NCI-H460 (cell line): ENCODE results near the gene IBA57. TPM values are rescaled to one million over a fixed set of nuclear protein-coding genes. Genes with fewer than 3 reads are reported as not detected.

Source experiments
- DNase-seq: peaks from one replicate; pipeline ENCODE4 v3.0.0-alpha.2; 2016; ENCODE audit warnings: low read depth; ENCODE audit errors: extremely low read depth
- total RNA-seq: library from RNA; depleted of rRNA; stranded (reverse); fragments of >200 nt; shearing (Covaris generic); gene quantifications from 2 replicates; pipeline ENCODE4 v1.2.3, GENCODE V29; 2014

Gene IBA57
- total RNA-seq, 1 experiment from 2014 or later = 3.7 TPM

DNA sequence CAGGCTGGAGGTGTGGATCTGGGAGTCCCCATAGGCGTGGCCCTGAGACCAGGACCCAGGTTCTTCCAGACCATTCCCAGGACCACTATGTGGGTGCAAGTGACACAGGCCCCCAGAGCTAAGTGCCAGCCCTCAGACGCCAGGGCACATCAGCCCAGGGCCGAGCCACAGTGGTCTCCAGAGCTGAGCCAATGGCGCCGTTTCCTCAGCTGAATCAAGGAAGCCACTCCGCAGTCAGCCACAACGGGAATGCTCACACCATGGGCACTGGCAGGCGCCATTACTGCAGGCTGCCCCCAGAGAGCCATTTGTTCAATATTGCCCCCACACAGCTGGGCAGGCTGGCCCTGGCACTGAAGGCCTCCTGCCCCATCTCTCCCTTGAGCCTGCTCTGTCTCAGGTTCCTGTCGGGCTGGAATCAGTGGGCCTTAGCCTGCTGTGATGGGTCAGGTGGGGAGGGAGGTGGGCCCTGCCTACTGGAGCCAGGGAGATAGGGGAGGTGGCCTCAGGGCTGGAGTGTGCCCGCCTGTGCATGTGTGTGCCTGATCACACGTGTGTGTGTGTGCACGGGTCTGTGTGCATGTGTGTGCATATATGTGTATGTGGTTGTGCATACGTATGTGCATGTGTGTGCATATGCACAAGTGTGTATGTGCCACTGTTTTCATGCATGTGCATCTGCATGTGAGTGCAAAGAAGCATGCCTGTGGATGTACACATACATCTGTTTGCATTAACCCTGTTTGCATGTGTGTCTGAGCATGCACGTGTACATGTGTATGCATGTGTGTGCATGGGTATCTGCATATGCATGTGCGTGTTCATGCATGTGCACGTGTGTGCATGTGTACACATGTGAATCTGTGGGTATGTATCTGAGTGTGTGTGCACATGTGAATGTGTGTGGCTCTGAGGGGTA is 9.7 kb upstream of the IBA57 start:
- no peak for DNase-seq

GRCh38 chr1:228156515-228156881 is 9.1 kb upstream of the IBA57 start:
- DNase-seq = no peak

- DNase-seq = no peak
These were observed 8.5 kb upstream of the IBA57 start for GRCh38 chr1:228156941-228157728.

GRCh38 chr1:228157729-228158126 is 7.9 kb upstream of the IBA57 start:
- DNase-seq = no peak

- DNase-seq = no peak
These were observed 7.2 kb upstream of the IBA57 start for GRCh38 chr1:228158151-228159007.

DNA sequence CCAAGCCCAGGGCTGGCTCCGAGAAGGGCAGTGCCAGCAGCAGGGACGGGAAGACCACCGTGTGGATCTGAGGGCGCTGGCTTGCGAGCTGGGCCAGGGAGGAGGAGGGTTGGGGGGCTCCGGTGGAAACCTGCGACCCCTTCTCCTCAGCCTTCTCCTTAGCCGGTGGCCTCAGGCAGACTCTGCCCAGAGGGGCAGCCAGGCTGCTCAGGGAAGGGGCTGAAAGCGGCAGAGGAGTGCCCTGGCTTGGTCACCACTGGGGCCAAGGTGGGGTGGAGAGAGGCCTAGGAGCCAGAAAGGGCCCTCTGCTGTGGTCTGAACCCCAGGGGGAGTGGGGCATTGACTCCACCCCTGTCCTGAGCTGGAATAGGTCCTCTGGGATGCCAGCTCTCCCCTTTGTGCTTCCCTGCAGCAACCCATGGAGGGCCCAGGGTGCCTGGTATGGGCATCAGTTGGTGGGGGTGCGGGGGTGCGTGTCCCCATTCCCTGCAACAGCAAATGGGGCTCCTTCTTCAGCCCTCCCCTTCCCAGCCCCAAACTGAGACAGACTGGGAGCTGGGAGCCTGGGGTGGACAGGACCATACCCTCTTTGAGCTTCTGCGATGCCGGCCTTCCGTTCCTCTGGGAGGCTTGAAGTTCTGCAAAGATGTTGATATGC is 6.5 kb upstream of the IBA57 start:
- DNase-seq = no peak

GRCh38 chr1:228160201-228160761 is 5.3 kb upstream of the IBA57 start:
- no peak for DNase-seq

DNA sequence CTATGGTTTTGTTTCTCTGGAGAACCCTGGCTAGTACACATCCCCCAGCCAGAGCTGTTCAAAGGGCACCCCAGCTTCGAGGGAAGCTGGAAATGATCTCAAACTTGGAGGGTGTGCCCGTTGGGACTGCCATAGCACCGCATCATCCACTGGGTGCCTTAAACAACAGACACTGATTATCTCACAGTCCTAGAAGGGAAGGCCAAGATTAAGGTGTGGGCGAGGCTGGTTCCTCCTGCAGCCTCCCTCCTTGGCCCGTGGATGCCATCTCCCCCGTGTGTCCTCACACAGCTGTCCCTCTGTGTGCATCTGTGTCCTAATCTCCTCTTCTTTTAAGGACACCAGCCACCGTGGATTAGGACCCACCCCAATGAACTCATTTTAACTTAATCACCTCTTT is 4.2 kb upstream of the IBA57 start:
- no peak for DNase-seq

DNA sequence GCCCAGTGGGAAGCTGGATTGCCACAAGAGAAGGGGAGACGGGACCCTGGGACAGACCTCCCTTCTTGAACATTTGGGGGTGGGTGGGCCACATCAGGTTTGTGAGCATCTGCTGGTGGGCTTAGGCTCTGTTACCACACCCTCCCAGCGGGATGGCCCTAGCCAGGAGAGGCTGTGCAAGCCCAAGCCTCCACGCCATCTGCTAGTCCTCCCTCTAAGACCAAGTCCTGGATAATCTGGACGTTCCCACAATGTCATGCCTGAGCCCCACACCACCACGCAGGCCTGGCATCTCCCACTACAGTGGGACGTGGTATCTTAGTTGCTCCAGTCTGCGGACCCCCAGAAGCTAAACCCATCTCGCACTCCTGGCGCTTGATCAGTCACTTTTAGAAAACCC is 3.7 kb upstream of the IBA57 start:
- DNase-seq = no peak

DNA sequence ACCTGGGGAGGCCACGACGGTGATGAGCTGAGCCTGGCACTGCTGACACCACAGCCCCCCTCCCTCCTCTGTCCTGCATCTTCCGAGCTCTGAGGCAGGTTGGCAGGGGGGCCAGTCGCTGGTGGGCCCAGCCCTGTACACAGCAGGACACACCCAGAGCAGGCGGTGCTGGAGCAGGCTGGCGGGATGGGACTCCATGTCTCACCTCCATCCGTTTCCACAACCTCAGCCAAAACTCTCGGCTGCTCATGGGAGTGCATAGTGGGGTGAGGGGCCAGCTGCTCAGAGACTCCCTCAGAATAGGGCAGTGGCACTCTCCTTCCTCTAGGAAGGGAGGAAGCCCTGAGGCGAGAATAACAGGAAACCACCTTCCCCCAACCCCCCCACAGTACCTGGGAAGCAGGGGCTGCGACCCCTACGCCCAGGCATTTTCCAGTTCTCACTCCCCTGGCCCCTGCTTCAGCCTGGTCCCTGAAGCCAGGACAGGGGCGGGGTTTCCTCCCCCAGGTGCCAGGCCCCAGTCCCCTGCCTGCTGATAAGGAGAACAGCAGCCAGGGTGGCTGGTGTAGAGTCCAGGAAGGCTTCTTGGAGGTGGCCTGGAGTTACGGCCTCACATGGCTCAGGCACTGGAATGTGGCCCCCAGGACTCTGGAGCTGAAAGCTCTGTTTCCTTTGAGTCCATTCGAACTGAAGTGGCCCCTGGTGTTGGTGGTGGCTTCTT is 3.2 kb upstream of the IBA57 start:
- no peak for DNase-seq

DNA sequence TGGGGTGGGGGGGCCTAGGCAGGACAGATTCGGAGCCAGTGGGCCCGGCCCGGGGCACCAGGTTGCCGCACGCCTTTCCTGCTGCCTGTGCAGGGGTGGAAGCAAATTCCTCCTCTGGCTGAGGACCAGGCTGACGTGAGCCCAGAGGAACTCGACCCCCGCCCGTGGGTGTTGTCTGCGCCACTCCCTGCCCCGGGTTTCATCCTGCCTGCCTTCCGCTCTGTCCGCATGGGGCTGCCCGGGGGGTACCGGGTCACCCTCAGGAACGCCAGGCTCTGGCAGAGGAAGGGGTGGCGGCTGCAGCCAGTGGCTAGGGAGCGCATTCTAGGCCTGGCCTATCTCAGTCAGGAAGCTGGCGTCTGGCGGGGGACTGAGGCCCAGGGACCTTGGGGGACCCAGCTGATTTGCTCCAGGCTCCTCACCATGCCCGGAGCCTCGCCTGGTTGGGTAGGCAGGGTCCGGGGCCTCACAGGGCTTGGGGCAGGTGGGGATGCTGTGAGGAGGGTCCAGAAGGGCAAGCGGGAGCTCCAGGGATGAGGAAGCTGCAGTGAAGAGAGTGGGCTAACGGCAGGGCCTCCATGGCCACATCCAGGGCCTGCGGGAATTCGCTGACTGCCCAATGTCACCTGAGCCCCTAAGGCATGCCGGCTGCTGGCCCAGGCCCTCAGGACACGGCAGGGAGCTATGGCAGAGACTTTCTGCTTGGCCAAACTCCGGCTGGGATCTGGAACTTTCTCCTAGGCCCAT is 2.4 kb upstream of the IBA57 start:
- no peak for DNase-seq

DNA sequence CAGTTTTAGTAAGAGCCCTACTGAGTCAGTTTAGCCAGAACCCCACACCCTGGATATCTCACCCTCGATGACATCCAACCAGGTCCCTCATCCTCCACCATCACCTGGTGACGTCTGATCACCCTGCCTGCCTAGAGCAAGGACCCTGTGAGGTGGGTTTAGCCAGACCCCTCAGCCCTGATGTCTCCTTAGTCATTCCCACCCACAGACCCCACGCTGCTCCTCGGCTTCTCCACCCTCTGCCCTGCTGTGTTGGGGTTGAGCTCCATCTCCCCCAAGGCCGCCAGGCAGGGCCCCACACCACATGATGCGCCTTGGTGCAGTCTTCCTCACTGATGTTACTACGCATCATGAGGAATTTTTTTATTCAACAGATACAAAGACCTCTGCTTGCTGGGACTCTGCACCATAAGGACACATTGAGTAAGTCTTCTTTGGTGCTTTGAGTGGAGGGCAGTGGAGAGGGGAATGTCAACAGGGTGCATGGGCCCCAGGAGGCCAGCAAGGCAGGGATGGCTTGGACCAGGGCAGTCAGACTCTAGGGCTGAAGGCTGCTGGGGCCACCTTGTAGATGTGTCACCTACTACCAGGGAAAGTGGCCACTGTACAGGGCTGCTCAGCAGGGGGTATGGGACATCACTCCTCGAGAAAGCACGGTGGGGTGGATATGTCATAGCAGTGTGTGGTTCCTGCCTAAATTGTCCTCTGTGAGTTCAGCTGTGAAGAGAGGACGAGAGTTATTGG is 1.7 kb upstream of the IBA57 start:
- no peak for DNase-seq

- DNase-seq = no peak
These were observed 838 bp upstream of the IBA57 start for GRCh38 chr1:228164561-228165371.

DNA sequence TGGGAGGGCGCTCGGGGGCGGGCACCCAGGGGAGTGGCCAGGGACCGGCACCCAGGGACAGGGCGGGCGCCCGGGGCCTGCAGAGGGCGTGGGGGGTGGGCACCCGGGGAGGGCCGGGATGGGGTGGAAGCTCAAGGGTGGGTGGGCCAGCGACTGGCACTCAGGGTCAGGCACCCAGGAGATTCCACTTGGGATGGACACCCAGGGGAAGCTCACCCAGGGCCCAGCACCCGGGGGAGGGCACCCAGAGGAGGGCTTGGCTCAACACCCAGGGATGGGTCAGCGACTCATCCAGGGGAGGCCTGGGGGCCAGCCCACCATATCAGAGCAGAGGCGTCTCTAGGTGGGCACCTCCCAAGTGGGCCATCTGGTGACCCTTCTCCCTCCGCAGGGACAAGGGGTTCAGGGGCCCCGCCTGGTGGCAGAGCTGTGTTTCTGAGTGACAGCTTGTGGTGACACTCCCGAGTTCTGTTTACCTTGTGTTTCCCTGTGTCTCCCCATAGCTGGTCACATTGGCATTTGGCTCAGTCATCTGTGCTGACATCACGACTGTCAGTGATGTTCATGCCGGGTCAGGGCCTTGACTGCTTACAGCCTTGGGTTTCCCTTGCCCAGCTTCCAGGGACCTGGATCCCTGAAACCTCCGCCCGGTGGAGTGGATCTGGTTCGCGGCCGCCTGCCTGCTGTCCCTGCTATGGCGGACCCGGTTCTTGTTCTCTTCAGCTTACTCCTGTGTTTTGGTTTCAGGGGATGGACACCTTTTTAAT is 749 bp downstream of the IBA57 start:
- DNase-seq = peak; percentile 69

- DNase-seq = no peak
These were observed 3.1 kb downstream of the IBA57 start for GRCh38 chr1:228168563-228169270.

- no peak for DNase-seq
These were observed 3.7 kb downstream of the IBA57 start for GRCh38 chr1:228169345-228169744.
